GM21825 (cell line): ENCODE results near the gene MDFI.

Experiments used
- ATAC-seq: cut with Tn5 transposase; IDR thresholded peaks from one replicate; pipeline ENCODE4 v1.9.1; 2021; ENCODE audit warnings: mild to moderate bottlenecking, moderate library complexity; ENCODE audit not compliant: unreplicated experiment

MDFI gene

GRCh38 chr6:41633056-41633634 is 5.1 kb upstream of the MDFI start:
- no peak for ATAC-seq

GRCh38 chr6:41634657-41635056 is 3.6 kb upstream of the MDFI start:
- ATAC-seq: no peak

- ATAC-seq: no peak
Observed at GRCh38 chr6:41635365-41635764, 2.9 kb upstream of the MDFI start.

GRCh38 chr6:41636833-41637193 is 1.5 kb upstream of the MDFI start:
- ATAC-seq: no peak

- ATAC-seq: no peak
Observed at GRCh38 chr6:41637194-41638001, 870 bp upstream of the MDFI start.

- ATAC-seq: no peak
Observed at GRCh38 chr6:41638935-41639808, 904 bp downstream of the MDFI start.

- ATAC-seq: no peak
Observed at GRCh38 chr6:41639809-41640371, 1.6 kb downstream of the MDFI start.

GRCh38 chr6:41640426-41640825 is 2.2 kb downstream of the MDFI start:
- no peak for ATAC-seq

GRCh38 chr6:41641352-41641925 is 3.2 kb downstream of the MDFI start:
- no peak for ATAC-seq

GRCh38 chr6:41642090-41642959 is 4.1 kb downstream of the MDFI start:
- ATAC-seq: no peak

GRCh38 chr6:41642960-41643898 is 5.0 kb downstream of the MDFI start:
- ATAC-seq: no peak

GRCh38 chr6:41643899-41644269 is 5.6 kb downstream of the MDFI start:
- no peak for ATAC-seq

- no peak for ATAC-seq
Observed at GRCh38 chr6:41644297-41644879, 6.1 kb downstream of the MDFI start.

GRCh38 chr6:41645007-41645618 is 6.8 kb downstream of the MDFI start:
- ATAC-seq: no peak

GRCh38 chr6:41646026-41646795 is 7.9 kb downstream of the MDFI start:
- no peak for ATAC-seq

GRCh38 chr6:41647061-41647511 is 8.8 kb downstream of the MDFI start:
- ATAC-seq: no peak

GRCh38 chr6:41648070-41648585 is 9.9 kb downstream of the MDFI start:
- ATAC-seq: no peak
